C4-2B (cell line): ENCODE results near the gene LRRTM2.

Experiments used
- CTCF ChIP-seq: fragments of 450-650 bp; conservative IDR thresholded peaks from 2 replicates; pipeline ENCODE4 v1.5.1; 2017; ENCODE audit warnings: mild to moderate bottlenecking
- ZFX ChIP-seq: fragments of 450-650 bp; IDR thresholded peaks from 2 replicates; pipeline ENCODE4 v1.6.1; 2017

GRCh38 chr5:138911441-138911840, 36.3 kb upstream of the LRRTM2 start:
- TF ChIP-seq CTCF = no peak
- no peak for TF ChIP-seq ZFX
